ENCODE results near the gene PPCS.
A peak's percentile ranks its signal among the peaks of the same experiment; 100 is the strongest.

The PPCS gene

GRCh38 chr1:42420911-42421585 is 35.3 kb upstream of the PPCS start (continued):
- peak; percentile 41 for TF ChIP-seq IKZF3 (tag by site-specific recombination; IDR thresholded peaks at IDR 0.05)
- TF ChIP-seq ZNF639 (tag by site-specific recombination; IDR thresholded peaks at IDR 0.05): no peak
- no peak for TF ChIP-seq ZNF138 (tag by site-specific recombination; IDR thresholded peaks at IDR 0.05; ENCODE audit: borderline replicate concordance)
- TF ChIP-seq GLI4 (tag by site-specific recombination; IDR thresholded peaks at IDR 0.05): no peak
- no peak for TF ChIP-seq SCRT1 (tag by site-specific recombination; IDR thresholded peaks at IDR 0.05; ENCODE audit: borderline replicate concordance)
- no peak for TF ChIP-seq ZNF707 (tag by site-specific recombination; IDR thresholded peaks at IDR 0.05)
- TF ChIP-seq PBX3 (CRISPR knock-in tag; IDR thresholded peaks at IDR 0.05): no peak
- TF ChIP-seq ZNF658 (tag by site-specific recombination; IDR thresholded peaks at IDR 0.05): no peak
- TF ChIP-seq ZBTB10 (tag by site-specific recombination; IDR thresholded peaks at IDR 0.05): no peak
- TF ChIP-seq KLF9 (tag by site-specific recombination; IDR thresholded peaks at IDR 0.05; ENCODE audit: low read depth): no peak
- TF ChIP-seq ZNF791 (tag by site-specific recombination; IDR thresholded peaks at IDR 0.05): no peak
- peak; percentile 51; the same call in 1 of the 2 replicates for TF ChIP-seq ZNF335 (tag by site-specific recombination; conservative IDR thresholded peaks at IDR 0.05)
- no peak for TF ChIP-seq ZNF426 (tag by site-specific recombination; IDR thresholded peaks at IDR 0.05)
- TF ChIP-seq ZNF132 (tag by site-specific recombination; IDR thresholded peaks at IDR 0.05; ENCODE audit: borderline replicate concordance): no peak
- TF ChIP-seq ZNF133 (tag by site-specific recombination; IDR thresholded peaks at IDR 0.05): no peak
- TF ChIP-seq HOXC10 (CRISPR knock-in tag; IDR thresholded peaks at IDR 0.05): no peak
- no peak for TF ChIP-seq ZNF394 (tag by site-specific recombination; IDR thresholded peaks at IDR 0.05; ENCODE audit: borderline replicate concordance)
- TF ChIP-seq ZNF521 (tag by site-specific recombination; IDR thresholded peaks at IDR 0.05): no peak
- TF ChIP-seq GLIS2 (tag by site-specific recombination; IDR thresholded peaks at IDR 0.05): peak; percentile 28; the same call in 1 of the 2 replicates
- TF ChIP-seq ZNF169 (tag by site-specific recombination; IDR thresholded peaks at IDR 0.05): no peak
- no peak for TF ChIP-seq ZNF174 (tag by site-specific recombination; IDR thresholded peaks at IDR 0.05)
- no peak for TF ChIP-seq ZNF114 (tag by site-specific recombination; IDR thresholded peaks at IDR 0.05)
- peak; percentile 93 for TF ChIP-seq PRDM10 (tag by site-specific recombination; IDR thresholded peaks at IDR 0.05)
- TF ChIP-seq ZNF529 (tag by site-specific recombination; IDR thresholded peaks at IDR 0.05; ENCODE audit: insufficient replicate concordance): no peak
- TF ChIP-seq ZNF350 (tag by site-specific recombination; IDR thresholded peaks at IDR 0.05): no peak
- no peak for TF ChIP-seq ATF2 (tag by site-specific recombination; IDR thresholded peaks at IDR 0.05; ENCODE audit: low read depth)
- TF ChIP-seq ZNF843 (tag by site-specific recombination; IDR thresholded peaks at IDR 0.05): no peak; the same call in 1 of the 2 replicates
- TF ChIP-seq ZNF311 (tag by site-specific recombination; IDR thresholded peaks at IDR 0.05; ENCODE audit: borderline replicate concordance): no peak
- TF ChIP-seq ZXDB (tag by site-specific recombination; IDR thresholded peaks at IDR 0.05): no peak
- TF ChIP-seq ZNF768 (tag by site-specific recombination; IDR thresholded peaks at IDR 0.05): no peak
- TF ChIP-seq ZBTB7A (tag by site-specific recombination; IDR thresholded peaks at IDR 0.05; ENCODE audit: low read depth): no peak

All from HEK293 (cell line).